Stimulated activated CD8-positive, alpha-beta memory T cell treated with anti-CD3 and anti-CD28 coated beads, Interleukin-12 subunit alpha, Interleukin-12 subunit beta, amount 100 ng/mL, for 24 hours (primary cell): ENCODE measurements around the gene ALK.

ENCODE experiments used
- DNase-seq: peaks from one replicate; pipeline ENCODE4 v3.0.0-alpha.2; 2020; ENCODE audit errors: extremely low read depth

Gene ALK

DNA sequence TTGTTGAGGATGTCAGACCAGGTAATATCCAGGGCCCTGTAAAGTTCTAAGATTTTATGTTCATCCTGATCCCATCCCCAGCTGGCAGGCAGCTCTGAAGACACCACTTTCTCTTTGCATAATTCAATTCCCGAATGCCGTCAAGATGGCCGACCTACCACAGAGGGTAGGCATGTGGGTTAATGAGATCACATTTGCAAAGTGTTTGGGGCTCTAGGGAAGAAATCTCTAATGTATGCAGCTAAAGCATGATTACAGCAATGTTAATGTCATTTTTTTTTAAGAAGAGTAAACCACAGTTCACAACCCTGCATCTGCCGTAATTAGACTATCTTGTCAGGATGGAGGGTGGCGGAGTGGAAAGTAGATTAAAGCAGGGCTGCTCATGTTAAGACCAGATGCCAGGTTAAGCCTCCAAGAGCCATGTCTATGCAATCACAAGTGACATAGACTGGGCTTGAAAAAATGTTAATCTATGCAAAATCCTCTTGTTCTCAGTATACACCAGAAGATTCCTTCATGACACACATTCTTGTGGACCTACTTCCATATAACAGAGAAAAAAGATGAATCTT is 131.4 kb downstream of the ALK start:
- DNase-seq, result no peak

- DNase-seq, result no peak
Observed at GRCh38 chr2:29787473-29788465, 133.6 kb downstream of the ALK start.

DNA sequence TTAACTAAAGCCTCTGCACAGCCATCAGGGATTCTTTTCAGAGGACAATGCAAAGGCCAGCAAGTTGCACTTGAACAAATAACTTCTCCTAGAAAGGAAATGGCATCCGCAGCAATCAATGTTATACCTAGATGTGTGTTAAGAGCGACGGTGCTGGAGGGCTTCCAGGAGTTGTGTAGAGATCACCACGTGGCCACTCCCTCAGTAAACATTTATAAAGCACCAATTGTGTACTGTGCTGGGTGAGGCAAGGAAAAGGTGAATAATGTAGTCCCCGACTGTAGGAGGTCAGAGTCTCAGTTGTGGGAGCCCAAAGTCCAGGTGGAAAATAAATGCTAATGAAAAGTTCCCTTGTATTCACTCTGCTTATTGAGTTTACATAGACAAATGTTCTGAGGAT is 135.0 kb downstream of the ALK start:
- no peak for DNase-seq

DNA sequence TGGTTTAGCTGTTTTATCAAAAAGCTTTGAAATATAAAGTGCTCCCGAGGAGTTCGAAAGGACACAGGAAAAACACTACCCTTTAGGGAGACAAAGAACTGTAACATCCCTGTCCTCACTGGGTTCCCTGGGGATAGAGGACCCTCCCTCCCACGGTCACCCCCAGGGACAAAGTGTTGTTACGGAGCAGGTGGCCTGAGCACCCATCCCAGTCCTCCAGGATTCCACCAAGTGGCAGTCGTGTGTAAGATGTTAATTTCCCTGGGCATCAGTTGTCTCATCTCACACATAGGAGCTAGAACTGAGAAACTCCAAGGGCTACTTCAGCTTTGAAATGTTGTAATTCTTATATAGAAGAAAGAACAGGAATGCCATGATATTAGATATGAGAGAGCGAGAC is 137.7 kb downstream of the ALK start:
- DNase-seq, result no peak

- no peak for DNase-seq
Observed at GRCh38 chr2:29782549-29783458, 138.6 kb downstream of the ALK start.

DNA sequence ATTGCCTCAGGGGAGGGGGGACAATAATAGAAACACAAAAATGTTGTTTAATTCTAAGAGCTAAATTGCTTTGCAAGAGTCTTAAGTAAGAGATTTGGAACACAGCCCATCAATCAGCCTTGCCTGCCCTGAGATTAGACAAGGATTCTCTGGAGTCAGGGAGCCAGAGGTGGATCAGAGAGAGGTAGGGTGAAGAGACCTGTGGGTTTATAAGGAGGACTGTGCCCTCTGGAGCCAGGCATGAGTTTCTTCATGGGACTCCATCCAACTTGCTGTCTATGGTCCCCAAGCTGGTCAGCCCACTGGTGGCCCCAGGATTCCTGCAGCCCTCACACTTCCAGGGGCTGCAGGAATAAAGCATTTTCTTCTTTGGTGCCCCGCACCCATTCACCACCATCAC is 139.3 kb downstream of the ALK start:
- no peak for DNase-seq

GRCh38 chr2:29780906-29781305 is 140.5 kb downstream of the ALK start:
- no peak for DNase-seq

DNA sequence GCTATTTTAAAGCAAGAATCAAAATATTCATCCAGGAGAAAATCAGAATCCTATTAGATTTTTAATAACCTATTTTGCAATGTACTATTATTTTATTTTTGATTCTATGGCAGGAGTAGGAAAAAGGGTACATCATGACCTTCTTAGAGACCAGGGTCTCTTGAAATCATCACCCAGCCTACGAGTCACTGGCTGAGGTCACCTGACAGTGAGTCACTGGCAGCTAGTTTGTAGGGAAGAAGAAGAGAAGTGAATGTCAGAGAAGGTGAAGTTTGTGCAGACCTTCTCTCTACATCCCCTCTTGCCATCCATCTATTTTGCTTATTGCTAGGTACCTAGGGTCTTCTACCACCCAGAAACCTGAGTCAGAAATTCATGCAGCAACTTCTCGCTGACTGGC is 144.2 kb downstream of the ALK start:
- DNase-seq, result no peak

DNA sequence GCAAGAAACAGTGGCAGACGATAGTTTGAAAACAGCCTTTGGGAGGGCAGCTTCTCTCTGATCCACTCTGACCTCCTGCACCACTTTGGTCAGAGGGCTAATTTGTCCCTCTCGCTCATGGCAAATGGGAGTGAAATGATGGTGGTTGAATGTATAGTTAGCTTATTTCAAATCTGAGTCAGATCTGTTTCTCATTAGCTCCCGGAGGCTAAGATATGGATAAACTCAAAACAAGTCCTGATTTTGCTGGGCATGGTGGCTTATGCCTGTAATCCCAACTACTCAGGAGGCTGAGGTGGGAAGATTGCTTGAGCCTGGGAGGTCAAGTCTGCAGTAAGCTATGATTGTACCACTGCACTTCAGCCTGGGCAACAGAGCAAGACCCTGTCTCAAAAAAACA is 145.0 kb downstream of the ALK start:
- no peak for DNase-seq

- no peak for DNase-seq
Observed at GRCh38 chr2:29775937-29776336, 145.4 kb downstream of the ALK start.

DNA sequence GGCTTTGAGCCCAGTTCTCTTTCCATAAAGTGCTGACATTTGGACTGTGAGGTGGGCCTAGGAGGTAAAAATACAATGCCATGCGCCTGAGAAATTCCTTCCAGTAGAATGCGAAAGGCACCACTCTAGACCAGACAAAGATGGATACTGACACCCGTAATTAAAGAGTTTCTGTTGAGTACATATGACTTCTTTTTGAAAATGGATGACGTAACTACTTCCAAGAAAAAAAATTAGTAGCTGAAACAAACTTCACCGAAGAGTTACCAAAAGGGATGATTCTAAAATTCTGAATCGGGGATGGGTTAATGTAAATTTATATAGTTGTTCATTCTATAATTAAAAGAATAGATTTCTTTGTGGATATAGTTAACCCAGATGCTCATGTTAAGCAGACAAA is 146.8 kb downstream of the ALK start:
- DNase-seq, result no peak

- DNase-seq, result no peak
Observed at GRCh38 chr2:29770846-29771245, 150.5 kb downstream of the ALK start.

DNA sequence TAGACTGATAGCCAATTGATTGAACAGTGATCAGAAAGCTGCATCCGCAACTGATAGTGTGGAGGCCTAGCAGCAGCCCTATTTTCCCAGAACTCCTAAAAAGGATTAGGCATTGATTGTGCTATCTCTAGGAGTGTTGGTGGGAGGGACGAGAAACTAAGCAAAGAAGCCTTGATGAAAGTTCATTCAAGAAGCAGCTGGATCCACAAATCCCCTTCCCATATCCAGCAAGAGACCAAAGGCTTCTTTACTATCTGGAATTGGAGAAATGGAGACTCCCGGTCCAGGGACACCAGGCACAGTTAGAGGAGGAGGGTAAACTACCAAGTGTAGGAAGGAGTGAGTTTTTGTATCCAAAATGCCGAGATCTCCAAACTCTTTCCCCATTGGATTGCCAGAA is 151.5 kb downstream of the ALK start:
- DNase-seq, result no peak

GRCh38 chr2:29767606-29768335 is 153.6 kb downstream of the ALK start:
- DNase-seq, result no peak

DNA sequence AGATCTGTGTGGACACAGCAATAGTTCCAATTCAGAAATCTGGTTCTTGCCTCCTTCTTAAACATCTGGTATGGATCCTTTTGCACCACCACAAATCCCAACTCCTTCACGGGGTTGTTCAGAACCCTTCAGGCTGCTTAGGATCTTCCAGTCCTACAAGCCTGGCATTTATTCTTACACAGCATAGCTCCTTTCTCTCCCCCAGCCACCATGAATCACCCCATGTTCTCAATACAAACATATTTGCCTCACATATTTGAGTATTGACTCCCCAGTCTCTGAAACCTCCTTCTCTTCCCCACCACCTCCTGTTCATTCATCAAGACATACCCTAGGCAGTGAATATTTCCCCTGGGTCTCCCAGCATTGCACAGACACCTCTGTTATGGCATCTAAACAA is 155.2 kb downstream of the ALK start:
- no peak for DNase-seq

- no peak for DNase-seq
Observed at GRCh38 chr2:29765721-29766120, 155.7 kb downstream of the ALK start.

GRCh38 chr2:29763371-29763770 is 158.0 kb downstream of the ALK start:
- DNase-seq, result no peak

- no peak for DNase-seq
Observed at GRCh38 chr2:29762239-29762638, 159.1 kb downstream of the ALK start.

- no peak for DNase-seq
Observed at GRCh38 chr2:29761278-29761677, 160.1 kb downstream of the ALK start.

GRCh38 chr2:29760008-29760407 is 161.4 kb downstream of the ALK start:
- no peak for DNase-seq

- no peak for DNase-seq
Observed at GRCh38 chr2:29759360-29759759, 162.0 kb downstream of the ALK start.

DNA sequence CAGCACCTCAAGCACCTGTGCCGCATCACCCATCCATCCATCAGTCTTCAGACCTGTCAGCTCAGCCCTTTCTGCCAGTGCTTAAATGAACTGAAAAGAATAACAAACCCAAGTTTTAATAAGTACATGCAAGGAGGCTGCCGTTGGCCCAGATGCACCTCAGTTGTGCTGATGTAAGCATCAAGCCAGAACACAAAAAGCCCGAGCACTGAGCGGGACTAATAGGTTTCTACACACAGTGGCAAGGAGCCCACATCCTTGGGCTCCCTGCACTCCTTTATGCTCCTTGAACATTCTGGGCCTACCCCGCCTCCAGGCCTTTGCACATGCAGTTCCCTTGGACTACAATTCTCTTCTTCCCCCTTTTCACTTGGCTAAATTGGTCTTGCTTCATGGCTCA is 165.6 kb downstream of the ALK start:
- DNase-seq, result no peak
